NT2/D1 (cell line): ENCODE data around the gene EML3.
A peak's percentile ranks its signal among the peaks of the same experiment; 100 is the strongest.
"Not testable (repeated sequence)": the region's sequence is repeated elsewhere in the genome, so short reads cannot be mapped to it uniquely, and the experiment has no call there.

ENCODE experiments used
- DNase-seq: peaks from one replicate; pipeline ENCODE4 v3.0.0-alpha.2; 2011; ENCODE audit warnings: low read depth, low spot score
- H3K27me3 ChIP-seq: 2 replicates; pipeline ENCODE4 v1.6.0; 2011; ENCODE audit warnings: mild to moderate bottlenecking; ENCODE audit not compliant: insufficient read length, insufficient read depth
- H3K36me3 ChIP-seq: 2 replicates; pipeline ENCODE4 v1.6.1; 2011; ENCODE audit warnings: mild to moderate bottlenecking, low read length, mixed read lengths; ENCODE audit not compliant: insufficient read depth, insufficient read length
- H3K4me1 ChIP-seq: 2 replicates; pipeline ENCODE4 v1.5.1; 2011; ENCODE audit not compliant: insufficient read depth, insufficient read length
- H3K4me3 ChIP-seq: 2 replicates; pipeline ENCODE4 v1.5.1; 2011; ENCODE audit warnings: low read depth; ENCODE audit not compliant: insufficient read length
- H3K9ac ChIP-seq: 2 replicates; pipeline ENCODE4 v1.6.0; 2011; ENCODE audit warnings: low read depth; ENCODE audit not compliant: insufficient read length
- H3K9me3 ChIP-seq: 2 replicates; pipeline ENCODE4 v1.5.1; 2011; ENCODE audit warnings: mild to moderate bottlenecking, low read length; ENCODE audit not compliant: insufficient read depth
- SUZ12 ChIP-seq: IDR thresholded peaks from 2 replicates; pipeline ENCODE4 v1.6.1; 2011; ENCODE audit not compliant: insufficient read length, insufficient read depth; ENCODE audit errors: extremely low read depth
- YY1 ChIP-seq: IDR thresholded peaks from 2 replicates; pipeline ENCODE4 v1.6.1; 2011; ENCODE audit not compliant: insufficient read length, insufficient read depth
- ZNF274 ChIP-seq: IDR thresholded peaks from 2 replicates; pipeline ENCODE4 v1.6.1; 2011; ENCODE audit warnings: mild to moderate bottlenecking, low read depth, low read length

EML3 gene

DNA sequence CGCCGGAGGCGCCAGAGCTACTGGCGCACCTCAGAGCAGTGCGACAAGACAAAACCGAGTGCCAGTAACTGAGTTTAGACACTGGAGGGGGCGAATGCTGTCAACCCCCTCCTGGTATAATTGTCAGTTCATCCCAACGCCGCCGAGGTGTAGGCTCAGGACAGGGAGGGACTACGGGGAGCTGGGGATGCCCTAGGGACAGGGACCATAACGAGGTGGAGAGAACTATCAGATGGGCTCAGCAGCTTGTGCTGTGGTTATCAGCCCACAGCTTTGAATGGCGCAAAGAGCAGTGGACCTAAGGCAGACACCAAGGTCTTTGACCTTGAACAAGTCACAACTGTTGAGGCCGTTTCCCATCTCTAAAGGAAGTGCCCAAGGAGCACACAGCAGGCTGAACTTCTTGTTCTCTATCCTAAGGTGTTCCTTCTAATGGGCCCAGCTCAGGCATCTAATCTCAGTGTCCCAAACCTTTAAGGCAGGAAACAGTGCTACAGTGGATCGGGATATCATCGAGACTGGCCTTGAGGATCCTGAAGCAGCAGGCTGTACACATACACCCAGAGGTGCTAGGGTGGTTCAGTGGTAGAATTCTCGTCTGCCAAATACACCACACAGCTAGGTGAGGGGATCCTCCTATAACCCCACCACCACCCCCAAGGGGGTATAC, 20.3 kb downstream of the EML3 start:
- Histone ChIP-seq H3K9me3 (no peaks in the 10 kb centered on the region), H3K36me3 (peaks cover 65% of the 10 kb centered on the region)
- TF ChIP-seq SUZ12 (no peak), ZNF274 (no peak), YY1 (no peak)

DNA sequence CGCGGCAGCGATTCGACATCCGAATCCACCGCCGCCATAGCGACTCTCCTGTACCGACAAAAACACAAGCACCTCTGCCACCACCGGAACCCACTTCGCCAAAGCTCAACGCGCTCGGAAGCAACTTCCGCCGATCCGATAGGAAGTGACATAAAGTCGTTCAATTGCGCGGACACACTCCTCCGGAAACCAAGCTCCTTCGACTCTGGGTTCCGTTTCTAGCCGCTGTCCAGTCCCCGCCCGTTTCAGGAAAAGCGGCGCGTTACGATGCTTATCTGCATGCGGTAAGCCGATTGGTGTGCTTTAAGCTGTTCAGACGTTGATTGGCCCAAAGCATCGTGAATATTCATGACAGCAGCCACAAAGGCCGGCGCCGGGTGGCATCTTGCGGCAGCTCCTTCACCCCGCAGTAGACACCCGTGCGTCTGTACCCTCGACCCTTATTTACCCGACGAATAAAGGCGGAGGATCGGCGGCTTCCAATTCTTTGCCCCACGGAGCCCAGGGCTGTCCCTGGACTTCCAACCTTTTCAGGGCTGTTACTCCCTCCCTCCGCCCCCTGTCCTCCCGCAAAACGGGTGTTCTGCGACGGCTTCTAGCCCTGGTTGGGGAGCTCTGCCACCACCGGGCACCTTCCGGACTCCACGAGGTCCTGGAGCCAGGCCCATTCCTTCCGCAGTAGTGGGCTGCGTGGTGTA, 21.0 kb downstream of the EML3 start, which contains the start of gene TUT1:
TUT1 (minus strand) TSS at position 76 of the 698 bp plus-strand sequence; CDS start at position 38, 38 bp downstream.
- Histone ChIP-seq H3K4me3 (peak within 1 kb of the TSS; percentile 77), H3K36me3 (peaks cover 61% of the 10 kb centered on the region), H3K9ac (peak within 1 kb of the TSS; percentile 89), H3K27me3 (no peaks in the 10 kb centered on the region), H3K4me1 (peaks cover 14% of the 10 kb centered on the region), H3K9me3 (no peaks in the 10 kb centered on the region)
- DNase-seq = peak; percentile 99
- TF ChIP-seq YY1 = peak; percentile 45
- no peak for TF ChIP-seq SUZ12

More for the DNA sequence above, 20.3 kb downstream of the EML3 start:
- no peak for DNase-seq
- Histone ChIP-seq H3K9ac (peak overlapping the region; percentile 89), H3K4me1 (peaks cover 14% of the 10 kb centered on the region), H3K4me3 (peak overlapping the region; percentile 39), H3K27me3 (no peaks in the 10 kb centered on the region)

GRCh38 chr11:62588966-62589637, 23.5 kb downstream of the EML3 start:
- Histone ChIP-seq H3K4me1 (peaks cover 14% of the 10 kb centered on the region), H3K36me3 (peaks cover 49% of the 10 kb centered on the region), H3K27me3 (no peaks in the 10 kb centered on the region), H3K9me3 (no peaks in the 10 kb centered on the region), H3K4me3 (no peak overlapping the region), H3K9ac (no peak overlapping the region)
- TF ChIP-seq YY1 (no peak), SUZ12 (no peak), ZNF274 (no peak)
- no peak for DNase-seq

DNA sequence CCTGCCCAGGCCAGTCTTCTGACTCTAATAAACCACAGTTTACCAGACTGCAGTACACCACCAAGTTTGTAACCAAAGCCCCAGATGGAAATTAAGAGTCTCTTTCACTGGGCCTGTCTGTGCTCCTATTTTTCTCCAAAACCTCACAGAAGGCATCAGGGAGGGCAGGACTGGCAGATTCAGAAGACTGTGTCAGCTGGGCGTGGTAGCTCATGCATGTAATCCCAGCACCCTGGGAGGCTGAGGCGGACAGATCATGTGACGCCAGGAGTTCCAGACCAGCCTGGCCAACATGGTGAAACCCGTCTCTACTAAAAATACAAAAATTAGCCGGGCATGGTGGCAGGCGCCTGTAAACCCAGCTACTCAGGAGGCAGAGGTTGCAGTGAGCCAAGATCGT, 27.2 kb downstream of the EML3 start:
- not testable (repeated sequence) for H3K27me3 ChIP-seq, H3K4me1 ChIP-seq, DNase-seq, H3K9me3 ChIP-seq, H3K9ac ChIP-seq, H3K4me3 ChIP-seq
- H3K36me3 ChIP-seq = peaks cover 52% of the 10 kb centered on the region

- H3K27me3 ChIP-seq, H3K9me3 ChIP-seq, DNase-seq, H3K4me3 ChIP-seq, H3K9ac ChIP-seq, H3K4me1 ChIP-seq: not testable (repeated sequence)
- peaks cover 61% of the 10 kb centered on the region for H3K36me3 ChIP-seq
These were observed 30.8 kb downstream of the EML3 start for GRCh38 chr11:62581735-62582134.

DNA sequence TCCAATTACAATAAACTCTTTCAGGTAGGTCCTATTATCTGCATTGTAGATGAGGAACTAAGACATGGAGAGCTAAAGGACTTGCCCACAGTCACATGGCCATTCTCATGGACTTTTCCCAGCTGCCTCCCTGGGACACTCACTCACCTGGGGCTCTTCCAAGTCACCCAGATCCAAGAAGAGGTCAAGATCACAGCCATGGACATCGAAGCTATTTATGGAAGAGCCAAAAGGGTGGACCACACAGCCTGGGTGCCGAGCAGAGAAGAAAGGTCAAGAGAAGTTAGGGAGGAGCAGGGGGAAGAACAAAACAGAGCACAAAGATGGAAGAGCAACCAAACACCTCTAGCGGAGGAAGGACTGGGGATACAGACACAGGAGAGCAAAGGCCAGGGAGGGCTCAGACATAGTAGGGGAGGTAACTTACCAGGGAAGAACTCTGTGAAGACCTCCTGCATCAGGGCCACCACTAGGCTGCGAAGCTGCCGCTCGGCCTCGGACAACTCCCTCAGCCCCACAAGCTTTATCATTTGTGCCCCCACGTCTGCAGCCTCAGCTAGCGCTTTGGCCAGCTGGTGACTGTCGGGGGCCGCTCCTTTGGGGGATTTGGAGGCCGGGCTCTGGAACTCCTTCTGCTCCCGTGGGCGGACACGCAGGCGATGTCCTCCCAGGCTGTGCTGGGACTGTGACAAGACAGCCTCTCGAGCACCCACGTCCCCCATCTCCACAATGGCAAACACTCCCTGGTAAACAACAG, 31.4 kb downstream of the EML3 start:
- no peak overlapping the region for H3K9ac ChIP-seq

GRCh38 chr11:62579252-62579651, 33.3 kb downstream of the EML3 start:
- no peak overlapping the region for H3K4me3 ChIP-seq
- TF ChIP-seq YY1 (no peak), SUZ12 (no peak), ZNF274 (no peak)
- H3K9ac ChIP-seq = no peak overlapping the region
- H3K4me1 ChIP-seq = peaks cover 8% of the 10 kb centered on the region
- DNase-seq = no peak
- H3K27me3 ChIP-seq = no peaks in the 10 kb centered on the region
- peaks cover 4% of the 10 kb centered on the region; the same call in 1 of the 2 replicates for H3K9me3 ChIP-seq
- peaks cover 66% of the 10 kb centered on the region for H3K36me3 ChIP-seq

More for the DNA sequence above, 31.4 kb downstream of the EML3 start:
- Histone ChIP-seq H3K4me3 (no peak overlapping the region), H3K4me1 (no peaks in the 10 kb centered on the region), H3K27me3 (no peaks in the 10 kb centered on the region), H3K9me3 (peaks cover 4% of the 10 kb centered on the region; the same call in 1 of the 2 replicates), H3K36me3 (peaks cover 64% of the 10 kb centered on the region)
- DNase-seq = no peak
- TF ChIP-seq YY1 = no peak
- TF ChIP-seq SUZ12 = no peak
- no peak for TF ChIP-seq ZNF274
